Stimulated activated CD4-positive, alpha-beta T cell treated with anti-CD3 and anti-CD28 coated beads, Interleukin-1b, Interleukin-23, amount 100 ng/mL, for 24 hours (primary cell): ENCODE data around the gene MMP23B.

Source experiments
- DNase-seq, 4 experiments: peaks; one replicate each; pipeline ENCODE4 v3.0.0-alpha.2; 2020; ENCODE audit warnings: low read depth in 4 of 4, low spot score in 1 of 4

MMP23B gene

DNA sequence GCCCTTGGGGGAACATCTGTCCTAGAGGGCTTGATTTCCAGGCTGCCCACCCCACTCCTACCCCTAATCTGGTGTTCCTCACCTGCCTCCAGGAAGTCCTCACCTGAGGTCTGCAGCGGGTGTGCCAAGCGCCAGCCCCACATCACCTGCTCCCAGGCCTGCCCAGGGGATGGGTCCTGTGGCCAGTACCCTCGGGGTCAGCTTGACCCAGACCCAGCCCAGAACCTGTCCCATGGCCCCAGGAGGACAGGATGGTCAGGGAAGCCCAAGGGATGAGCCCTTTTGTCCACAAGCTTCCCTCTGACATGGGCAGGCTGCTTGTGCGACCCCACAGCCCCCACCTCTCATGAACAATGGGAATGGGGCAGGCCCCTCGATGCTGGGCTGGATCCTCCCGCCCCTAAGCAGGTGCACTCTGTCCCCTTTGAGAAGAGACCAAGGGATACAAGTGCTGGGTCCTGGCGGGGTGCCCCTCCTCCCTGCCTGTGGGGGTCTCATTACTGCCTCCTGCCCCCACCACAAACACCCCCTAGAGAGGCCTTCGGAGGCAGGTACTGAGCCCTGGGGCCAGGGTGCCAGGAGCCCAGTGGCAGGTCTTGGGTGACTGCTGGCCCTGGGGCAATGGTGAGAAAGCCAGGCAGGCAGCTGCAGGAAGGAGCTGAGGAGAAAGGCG, 13.4 kb upstream of the MMP23B start:
- DNase-seq, result no peak

- no peak for DNase-seq
Measured at GRCh38 chr1:1619917-1620361, 12.0 kb upstream of the MMP23B start.

DNA sequence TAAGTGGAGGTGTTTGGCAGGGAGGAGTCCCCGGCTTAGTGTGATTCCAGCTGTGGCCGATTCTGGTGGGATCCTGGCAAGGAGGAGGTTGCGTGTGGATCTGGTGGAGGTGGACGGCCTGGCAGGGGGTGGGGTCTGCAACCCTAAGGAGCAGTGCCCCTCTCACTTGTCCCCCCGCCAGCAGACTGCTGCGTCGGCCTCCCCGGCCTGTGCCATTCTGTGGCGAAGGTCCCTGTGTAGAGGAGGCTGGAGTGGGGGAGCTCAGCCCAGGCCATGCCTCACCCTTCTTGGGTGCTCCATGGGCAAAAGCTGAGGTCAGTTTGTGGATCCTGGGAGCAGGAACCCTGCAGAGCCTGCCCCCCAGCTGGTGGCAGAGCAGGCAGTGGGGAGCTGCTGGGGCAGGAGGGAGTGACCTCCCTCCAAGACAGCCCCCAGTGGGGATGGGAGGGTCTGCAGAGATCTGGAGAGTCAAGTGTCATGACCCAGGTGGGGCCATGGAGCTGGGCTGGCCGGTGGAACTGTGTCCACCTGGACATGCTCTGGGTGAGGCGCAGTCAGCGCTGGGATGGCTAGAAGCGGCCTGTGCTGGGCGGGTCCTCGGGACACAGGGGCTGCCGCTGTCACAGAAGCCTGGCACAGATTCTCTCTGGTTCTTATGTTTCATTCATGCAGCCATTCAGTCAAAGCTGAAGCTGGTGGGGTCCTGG, 11.4 kb upstream of the MMP23B start:
- no peak for DNase-seq

- DNase-seq, result no peak
Measured at GRCh38 chr1:1621173-1622009, 10.6 kb upstream of the MMP23B start.

DNA sequence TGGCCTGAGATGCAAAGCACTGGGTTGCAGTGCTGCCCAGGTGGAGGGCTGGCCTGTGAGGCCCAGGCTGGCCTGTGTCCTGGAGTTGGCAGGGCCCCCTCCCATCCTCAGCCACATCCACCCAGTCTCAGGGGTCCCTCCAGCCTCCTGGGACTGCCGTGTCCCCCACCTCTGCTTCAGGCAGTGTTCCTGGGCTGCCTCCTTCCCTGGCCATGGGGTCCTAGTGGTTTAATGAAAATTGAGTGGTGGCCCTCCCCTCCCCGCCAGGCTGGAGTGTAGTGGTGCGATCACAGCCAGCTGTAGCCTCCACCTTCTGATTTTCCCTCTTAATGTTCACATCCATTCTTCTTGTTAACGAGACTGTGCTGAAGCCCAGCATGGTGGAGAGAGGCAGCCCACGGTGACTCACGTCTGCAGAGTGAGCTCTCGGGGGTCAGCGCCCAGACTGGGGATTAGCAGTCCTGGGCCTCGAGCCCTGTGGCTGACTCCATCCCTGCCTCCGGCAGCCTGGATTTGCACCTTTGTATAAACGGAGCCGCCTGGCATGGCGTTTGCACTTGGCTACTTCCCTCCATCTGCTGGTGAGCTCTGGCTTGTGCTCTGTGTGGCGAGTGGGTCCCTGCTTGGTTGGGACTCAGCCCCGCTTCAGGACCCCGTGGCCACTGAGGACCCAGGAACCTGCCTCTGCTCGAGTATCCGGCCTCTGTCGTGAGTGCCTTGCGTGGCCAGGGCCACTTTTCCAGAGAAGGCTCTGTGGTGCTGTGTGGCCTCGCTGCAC, 9.8 kb upstream of the MMP23B start:
- no peak for DNase-seq

DNA sequence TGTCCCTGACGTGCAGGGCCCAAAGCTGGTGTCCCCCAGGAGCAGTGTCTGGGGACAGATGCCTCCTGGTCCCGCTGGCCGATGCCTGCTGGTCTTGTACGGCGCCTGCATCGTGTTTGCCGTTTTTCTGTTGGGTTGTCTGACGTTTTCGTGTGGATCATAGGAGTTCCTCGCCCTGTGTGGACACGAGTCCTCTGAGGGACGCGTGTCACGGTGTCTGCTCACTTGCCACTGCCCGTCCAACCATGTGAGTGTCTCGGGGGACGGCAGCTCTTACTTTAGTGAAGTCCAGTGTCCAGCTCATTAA, 9.2 kb upstream of the MMP23B start:
- no peak for DNase-seq

- DNase-seq, result no peak
Measured at GRCh38 chr1:1623181-1623630, 8.8 kb upstream of the MMP23B start.

DNA sequence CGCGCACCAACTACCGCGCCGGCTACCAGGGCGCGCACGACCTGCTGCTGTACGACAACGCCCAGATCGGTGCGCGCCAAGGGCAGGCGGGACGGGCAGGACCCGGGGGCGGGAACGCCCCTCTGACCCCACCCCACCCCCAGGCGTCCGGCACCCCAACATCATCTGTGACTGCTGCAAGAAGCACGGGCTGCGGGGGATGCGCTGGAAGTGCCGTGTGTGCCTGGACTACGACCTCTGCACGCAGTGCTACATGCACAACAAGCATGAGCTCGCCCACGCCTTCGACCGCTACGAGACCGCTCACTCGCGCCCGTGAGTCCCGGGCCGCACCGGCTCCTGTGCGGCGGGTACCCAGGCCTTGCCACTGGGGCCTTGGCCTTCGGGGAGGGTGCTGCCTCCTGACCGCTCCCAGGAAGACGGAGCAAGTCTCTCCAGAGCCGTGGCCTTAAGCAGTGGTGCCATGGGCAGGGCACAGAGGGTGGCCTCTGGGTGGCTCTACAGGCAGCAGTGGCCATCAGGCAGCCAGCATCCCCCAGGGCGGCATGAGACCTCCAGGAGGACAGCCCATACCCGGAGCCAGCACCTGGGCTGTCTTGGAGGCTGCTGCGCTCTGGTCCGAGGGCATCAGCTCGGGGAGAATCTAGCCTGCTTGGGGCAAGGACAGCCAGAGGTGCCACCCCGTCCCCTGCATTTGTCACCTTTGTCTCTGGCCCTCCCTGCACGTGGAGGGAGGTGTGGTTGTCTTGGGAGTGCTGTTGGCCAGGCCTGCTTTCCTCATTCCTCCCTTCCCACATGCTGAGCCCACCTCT, 8.1 kb upstream of the MMP23B start:
- no peak for DNase-seq

- DNase-seq, result no peak
Measured at GRCh38 chr1:1624443-1625403, 7.2 kb upstream of the MMP23B start.

DNA sequence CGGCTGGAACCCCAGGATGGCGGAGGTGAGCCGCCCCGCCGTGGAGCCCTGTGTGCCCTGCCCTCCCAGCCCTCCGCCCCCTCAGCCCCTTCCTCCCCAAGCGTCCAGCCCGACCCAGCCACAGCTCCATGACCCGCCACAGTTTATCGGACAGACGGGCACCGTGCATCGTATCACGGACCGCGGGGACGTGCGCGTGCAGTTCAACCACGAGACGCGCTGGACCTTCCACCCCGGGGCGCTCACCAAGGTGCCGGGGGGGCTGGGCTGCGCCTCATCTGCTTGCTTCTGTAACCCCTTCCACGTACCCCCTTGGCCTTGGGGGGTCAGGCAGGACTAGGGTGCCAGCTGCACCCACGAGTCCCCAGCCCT, 6.6 kb upstream of the MMP23B start:
- no peak for DNase-seq

DNA sequence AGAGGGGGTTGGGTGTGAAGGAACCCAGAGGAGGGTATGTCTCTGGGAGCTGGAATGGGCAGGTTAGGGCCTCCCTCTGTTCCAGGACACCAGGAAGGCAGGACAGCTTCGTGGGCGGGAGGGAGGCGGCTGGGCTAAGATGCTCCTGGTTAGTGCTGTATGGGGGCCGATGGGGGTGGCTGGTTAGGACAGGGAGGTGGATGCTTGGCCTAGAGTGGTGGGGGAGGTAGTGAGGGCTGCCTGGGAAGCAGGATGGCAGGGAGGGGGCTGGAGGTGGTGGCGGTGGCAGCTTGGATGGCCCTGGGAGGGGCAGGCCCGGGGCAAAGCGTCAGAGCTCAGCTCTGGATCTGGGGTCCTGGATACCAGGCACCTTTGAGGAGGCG, 6.2 kb upstream of the MMP23B start:
- no peak for DNase-seq

DNA sequence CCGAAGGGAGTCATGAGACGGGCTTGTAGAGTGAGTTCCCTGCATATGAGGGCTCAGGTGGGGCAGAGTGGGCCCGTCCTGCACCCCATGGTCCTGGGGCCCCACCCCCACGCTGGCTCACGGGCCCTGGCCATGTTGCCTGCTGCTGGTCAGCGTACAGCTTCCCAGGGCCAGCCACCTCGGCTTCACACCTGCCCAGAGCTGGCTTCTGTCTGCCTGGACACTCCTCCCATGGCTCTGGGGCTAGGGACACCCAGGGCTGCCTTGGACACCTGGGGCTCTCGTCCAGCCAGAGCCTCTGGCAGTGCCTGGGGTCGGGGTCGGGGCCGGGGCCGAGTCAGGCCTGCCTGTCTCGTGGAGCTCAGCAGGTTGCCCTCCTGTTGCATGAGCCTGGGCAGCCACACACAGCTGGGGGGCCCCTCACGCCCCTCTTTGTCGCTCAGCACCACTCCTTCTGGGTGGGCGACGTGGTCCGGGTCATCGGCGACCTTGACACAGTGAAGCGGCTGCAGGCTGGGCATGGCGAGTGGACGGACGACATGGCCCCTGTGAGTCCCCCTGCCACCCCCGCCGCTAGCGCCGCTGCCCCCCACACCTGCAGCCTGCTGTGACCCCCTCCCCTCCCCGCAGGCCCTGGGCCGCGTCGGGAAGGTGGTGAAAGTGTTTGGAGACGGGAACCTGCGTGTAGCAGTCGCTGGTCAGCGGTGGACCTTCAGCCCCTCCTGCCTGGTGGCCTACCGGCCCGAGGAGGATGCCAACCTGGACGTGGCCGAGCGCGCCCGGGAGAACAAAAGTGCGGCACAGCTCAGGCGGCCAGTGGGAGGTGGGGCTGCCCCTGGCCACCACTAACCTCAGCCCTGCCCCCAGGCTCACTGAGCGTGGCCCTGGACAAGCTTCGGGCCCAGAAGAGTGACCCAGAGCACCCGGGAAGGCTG, 5.5 kb upstream of the MMP23B start:
- DNase-seq, result no peak

DNA sequence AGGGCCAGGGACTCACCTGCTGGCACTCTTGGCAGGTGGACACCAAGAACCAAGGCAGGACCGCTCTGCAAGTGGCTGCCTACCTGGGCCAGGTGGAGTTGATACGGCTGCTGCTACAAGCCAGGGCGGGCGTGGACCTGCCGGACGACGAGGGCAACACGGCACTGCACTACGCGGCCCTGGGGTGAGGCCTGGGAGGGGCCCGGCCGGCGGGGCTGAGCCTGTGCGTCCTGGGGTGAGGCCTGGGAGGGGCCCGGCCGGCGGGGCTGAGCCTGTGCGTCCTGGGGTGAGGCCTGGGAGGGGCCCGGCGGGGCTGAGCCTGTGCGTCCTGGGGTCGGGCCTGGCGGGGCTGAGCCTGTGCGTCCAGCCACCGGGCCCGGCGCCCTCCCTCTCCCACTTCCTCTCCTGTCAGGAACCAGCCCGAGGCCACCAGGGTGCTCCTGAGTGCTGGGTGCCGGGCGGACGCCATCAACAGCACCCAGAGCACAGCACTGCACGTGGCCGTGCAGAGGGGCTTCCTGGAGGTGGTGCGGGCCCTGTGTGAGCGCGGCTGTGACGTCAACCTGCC, 4.6 kb upstream of the MMP23B start:
- DNase-seq, result no peak

GRCh38 chr1:1627829-1628753, 3.9 kb upstream of the MMP23B start:
- DNase-seq, result no peak

GRCh38 chr1:1628754-1629429, 3.1 kb upstream of the MMP23B start:
- peak in 1 of 4 experiments; percentile 25 for DNase-seq

DNA sequence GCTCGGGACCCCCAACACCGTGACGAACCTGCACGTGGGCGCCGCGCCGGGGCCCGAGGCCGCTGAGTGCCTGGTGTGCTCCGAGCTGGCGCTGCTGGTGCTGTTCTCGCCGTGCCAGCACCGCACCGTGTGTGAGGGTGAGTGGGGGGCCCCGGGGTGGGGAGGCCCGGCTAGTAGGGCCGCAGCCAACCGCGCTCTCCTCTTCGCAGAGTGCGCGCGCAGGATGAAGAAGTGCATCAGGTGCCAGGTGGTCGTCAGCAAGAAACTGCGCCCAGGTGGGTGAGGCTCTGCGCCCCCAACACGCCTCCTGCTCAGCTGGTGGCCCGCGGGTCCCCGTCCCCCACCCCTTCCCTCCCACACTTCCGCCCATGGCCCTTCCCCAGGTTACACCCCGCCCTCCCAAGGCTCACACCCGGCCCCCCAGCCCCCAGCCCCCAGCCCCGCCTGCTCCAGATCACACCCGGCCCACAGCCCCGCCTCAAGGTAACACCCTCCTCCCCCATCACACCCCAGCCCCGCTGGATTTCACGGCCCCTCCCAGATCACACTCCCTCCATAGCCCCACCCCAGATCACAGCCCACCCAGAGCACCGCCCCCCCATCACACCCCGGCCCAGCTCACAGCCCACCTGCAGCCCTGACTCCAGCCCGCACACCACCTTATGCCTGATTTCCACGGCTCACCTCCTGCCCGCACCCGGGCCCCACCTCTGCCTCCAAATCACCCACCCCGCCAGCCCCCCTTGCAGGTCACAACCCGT, 2.4 kb upstream of the MMP23B start:
- DNase-seq, result peak in 2 of 4 experiments; percentile 31 to 39
